OCI-LY3 (cell line): ENCODE results near the gene CDH18.

Experiments
- H2AFZ ChIP-seq: fragments of 200-600, 300-600 bp; shearing (Covaris generic); 2 replicates; pipeline ENCODE4 v1.6.0; 2014; ENCODE audit warnings: antibody characterized with exemption, low read depth, low read length
- H3K27ac ChIP-seq: fragments of 200-600, 300-600 bp; sonication (generic); 2 replicates; pipeline ENCODE4 v1.5.1; 2014; ENCODE audit warnings: mild to moderate bottlenecking, low read length, moderate library complexity, mixed read lengths
- H3K27me3 ChIP-seq: fragments of 200-600, 300-600 bp; sonication (generic); 2 replicates; pipeline ENCODE4 v1.6.1; 2014; ENCODE audit warnings: low read depth, low read length, mixed read lengths
- H3K36me3 ChIP-seq: fragments of 200-600, 300-600 bp; sonication (generic); replicated peaks from 2 replicates; pipeline ENCODE3; 2014; ENCODE audit warnings: low read depth, low read length, mixed read lengths
- H3K4me1 ChIP-seq: fragments of 300-600, 200-600 bp; sonication (generic); 2 replicates; pipeline ENCODE4 v1.6.1; 2014; ENCODE audit warnings: low read length, mixed read lengths
- H3K4me2 ChIP-seq: fragments of 200-600, 300-600 bp; sonication (generic); 2 replicates; pipeline ENCODE4 v1.6.1; 2014; ENCODE audit warnings: low read length, mixed read lengths
- H3K4me3 ChIP-seq: fragments of 300-600, 200-600 bp; sonication (generic); 2 replicates; pipeline ENCODE4 v1.5.1; 2014; ENCODE audit warnings: antibody characterized with exemption, mild to moderate bottlenecking, low read length, moderate library complexity
- H3K79me2 ChIP-seq: fragments of 300-600, 200-600 bp; shearing (Covaris generic); 2 replicates; pipeline ENCODE4 v1.6.1; 2014; ENCODE audit warnings: mild to moderate bottlenecking, low read length, mixed read lengths
- H3K9ac ChIP-seq: fragments of 300-600, 200-600 bp; shearing (Covaris generic); 2 replicates; pipeline ENCODE4 v1.6.0; 2014; ENCODE audit warnings: mild to moderate bottlenecking, low read length, moderate library complexity
- H3K9me3 ChIP-seq: fragments of 200-600, 300-600 bp; shearing (Covaris generic); 2 replicates; pipeline ENCODE4 v1.6.1; 2014; ENCODE audit warnings: low read length, mixed read lengths; ENCODE audit not compliant: insufficient read depth
- H4K20me1 ChIP-seq: fragments of 200-600, 300-600 bp; sonication (generic); 2 replicates; pipeline ENCODE4 v1.6.1; 2016; ENCODE audit warnings: low read length, mixed read lengths; ENCODE audit not compliant: insufficient read depth
- CTCF ChIP-seq: fragments of 200-600, 300-600 bp; sonication (generic); IDR thresholded peaks from 2 replicates; pipeline ENCODE4 v1.5.1; 2014; ENCODE audit warnings: antibody characterized with exemption, low read length, low read depth
- EZH2phosphoT487 ChIP-seq: fragments of 200-600 bp; shearing (Covaris generic); IDR thresholded peaks from 2 replicates; pipeline ENCODE4 v1.6.1; 2018; ENCODE audit warnings: antibody characterized with exemption, mixed run types, low read depth

Gene CDH18

GRCh38 chr5:19630876-19631275 is 357.1 kb downstream of the CDH18 start:
- Histone ChIP-seq H3K9me3 (no peaks in the 10 kb centered on the region), H4K20me1 (no peaks in the 10 kb centered on the region), H3K4me2 (no peak overlapping the region)

GRCh38 chr5:19626211-19626610 is 361.8 kb downstream of the CDH18 start:
- H3K9ac ChIP-seq: no peak overlapping the region
- H4K20me1 ChIP-seq: no peaks in the 10 kb centered on the region
- H3K4me1 ChIP-seq: no peaks in the 10 kb centered on the region
- H3K4me3 ChIP-seq: no peak overlapping the region
- H3K27me3 ChIP-seq: no peaks in the 10 kb centered on the region
- no peak overlapping the region for H2AFZ ChIP-seq
- TF ChIP-seq CTCF (no peak), EZH2phosphoT487 (no peak)
- no peaks in the 10 kb centered on the region for H3K9me3 ChIP-seq
- H3K27ac ChIP-seq: no peak overlapping the region
- no peaks in the 10 kb centered on the region for H3K79me2 ChIP-seq
- H3K4me2 ChIP-seq: no peak overlapping the region
- H3K36me3 ChIP-seq: no peaks in the 10 kb centered on the region

More at GRCh38 chr5:19630876-19631275, 357.1 kb downstream of the CDH18 start:
- no peaks in the 10 kb centered on the region for H3K36me3 ChIP-seq
- H3K79me2 ChIP-seq: no peaks in the 10 kb centered on the region
- H2AFZ ChIP-seq: no peak overlapping the region
- no peaks in the 10 kb centered on the region for H3K27me3 ChIP-seq
- no peaks in the 10 kb centered on the region for H3K4me1 ChIP-seq
- TF ChIP-seq CTCF (no peak), EZH2phosphoT487 (no peak)
- no peak overlapping the region for H3K9ac ChIP-seq
- H3K27ac ChIP-seq: no peak overlapping the region
- no peak overlapping the region for H3K4me3 ChIP-seq

- H3K27ac ChIP-seq: no peak overlapping the region
- H3K79me2 ChIP-seq: no peaks in the 10 kb centered on the region
- no peaks in the 10 kb centered on the region for H3K27me3 ChIP-seq
- H4K20me1 ChIP-seq: no peaks in the 10 kb centered on the region
- no peaks in the 10 kb centered on the region for H3K9me3 ChIP-seq
- no peak overlapping the region for H3K4me2 ChIP-seq
- no peak overlapping the region for H3K9ac ChIP-seq
- H3K36me3 ChIP-seq: no peaks in the 10 kb centered on the region
- H3K4me1 ChIP-seq: no peaks in the 10 kb centered on the region
- H2AFZ ChIP-seq: no peak overlapping the region
- no peak overlapping the region for H3K4me3 ChIP-seq
- no peak for TF ChIP-seq CTCF
- TF ChIP-seq EZH2phosphoT487: no peak
These were observed 362.4 kb downstream of the CDH18 start for GRCh38 chr5:19625562-19625961.

GRCh38 chr5:19619571-19619970 is 368.4 kb downstream of the CDH18 start:
- no peak for TF ChIP-seq EZH2phosphoT487
- no peak for TF ChIP-seq CTCF
- Histone ChIP-seq H3K9me3 (no peaks in the 10 kb centered on the region), H3K36me3 (no peaks in the 10 kb centered on the region), H3K79me2 (no peaks in the 10 kb centered on the region), H4K20me1 (no peaks in the 10 kb centered on the region), H3K4me2 (no peak overlapping the region), H2AFZ (no peak overlapping the region), H3K9ac (no peak overlapping the region), H3K27ac (no peak overlapping the region), H3K4me1 (no peaks in the 10 kb centered on the region), H3K27me3 (no peaks in the 10 kb centered on the region), H3K4me3 (no peak overlapping the region)
